OCI-LY1 (cell line): Measurements from ENCODE around the gene CREB5.

Experiments
- H2AFZ ChIP-seq: fragments of 200-600 bp; sonication (generic), shearing (Covaris generic); 2 replicates; pipeline ENCODE4 v1.6.0; 2014; ENCODE audit warnings: antibody characterized with exemption, mild to moderate bottlenecking, low read length
- H3F3A ChIP-seq: fragments of 200-600 bp; sonication (generic), shearing (Covaris generic); 2 replicates; pipeline ENCODE4 v1.6.0; 2014; ENCODE audit warnings: mild to moderate bottlenecking, antibody characterized with exemption, low read length, moderate library complexity; ENCODE audit not compliant: insufficient read depth
- H3K27ac ChIP-seq: fragments of 200-600 bp; sonication (generic); 2 replicates; pipeline ENCODE4 v1.5.1; 2014; ENCODE audit warnings: low read length, mixed run types, mild to moderate bottlenecking, low read depth; ENCODE audit not compliant: poor library complexity, severe bottlenecking
- H3K27me3 ChIP-seq: fragments of 200-600 bp; sonication (generic); 2 replicates; pipeline ENCODE4 v1.6.0; 2014; ENCODE audit warnings: antibody characterized with exemption, mild to moderate bottlenecking, low read length, moderate library complexity; ENCODE audit not compliant: insufficient read depth
- H3K36me3 ChIP-seq: fragments of 200-600 bp; sonication (generic); 2 replicates; pipeline ENCODE4 v1.6.1; 2014; ENCODE audit warnings: mild to moderate bottlenecking, antibody characterized with exemption, low read length, moderate library complexity, mixed read lengths; ENCODE audit not compliant: insufficient read depth
- H3K4me1 ChIP-seq: fragments of 200-600 bp; sonication (generic); 2 replicates; pipeline ENCODE4 v1.5.1; 2014; ENCODE audit warnings: mild to moderate bottlenecking, low read length, moderate library complexity; ENCODE audit not compliant: insufficient read depth, severe bottlenecking
- H3K4me2 ChIP-seq: fragments of 200-600 bp; sonication (generic), shearing (Covaris generic); 2 replicates; pipeline ENCODE4 v1.6.1; 2014; ENCODE audit warnings: low read length
- H3K4me3 ChIP-seq: fragments of 200-600 bp; sonication (generic); 2 replicates; pipeline ENCODE4 v1.5.1; 2014; ENCODE audit warnings: low read length, low read depth, mild to moderate bottlenecking, mixed read lengths; ENCODE audit not compliant: poor library complexity, severe bottlenecking
- H3K79me2 ChIP-seq: fragments of 200-600 bp; shearing (Covaris generic); 2 replicates; pipeline ENCODE4 v1.6.1; 2016; ENCODE audit warnings: mixed run types, low read length, mixed read lengths; ENCODE audit not compliant: insufficient read depth
- H3K9ac ChIP-seq: fragments of 200-600 bp; sonication (generic), shearing (Covaris generic); 2 replicates; pipeline ENCODE4 v1.6.1; 2014; ENCODE audit warnings: mild to moderate bottlenecking, low read length, mixed read lengths
- H3K9me2 ChIP-seq: fragments of 200-600 bp; sonication (generic), shearing (Covaris generic); 2 replicates; pipeline ENCODE4 v1.6.1; 2014; ENCODE audit warnings: low read depth, mild to moderate bottlenecking, low read length, mixed read lengths
- H3K9me3 ChIP-seq: fragments of 200-600 bp; shearing (Covaris generic); 2 replicates; pipeline ENCODE4 v1.6.1; 2014; ENCODE audit warnings: low read length, mixed read lengths
- H4K20me1 ChIP-seq: fragments of 200-600 bp; sonication (generic), shearing (Covaris generic); 2 replicates; pipeline ENCODE4 v1.6.0; 2016; ENCODE audit warnings: mild to moderate bottlenecking, low read length; ENCODE audit not compliant: insufficient read depth
- CTCF ChIP-seq: fragments of 200-600 bp; sonication (generic), shearing (Covaris generic); IDR thresholded peaks from 2 replicates; pipeline ENCODE4 v1.5.1; 2017; ENCODE audit warnings: mild to moderate bottlenecking, antibody characterized with exemption, low read length, moderate library complexity, mixed read lengths
- EZH2 ChIP-seq: fragments of 200-600 bp; sonication (generic), shearing (Covaris generic); IDR thresholded peaks from 2 replicates; pipeline ENCODE4 v1.8.0; 2017; ENCODE audit warnings: borderline replicate concordance, mixed run types, mild to moderate bottlenecking, antibody characterized with exemption, low read length, moderate library complexity, mixed read lengths

The CREB5 gene

GRCh38 chr7:28684650-28685241 lies 272.4 kb downstream of the CREB5 start:
- H4K20me1 ChIP-seq, result peaks cover 2% of the 10 kb centered on the region; the same call in 1 of the 2 replicates
- H3K9me3 ChIP-seq, result no peaks in the 10 kb centered on the region
- no peaks in the 10 kb centered on the region for H3K9me2 ChIP-seq
- H3K79me2 ChIP-seq, result no peaks in the 10 kb centered on the region
- H3K27ac ChIP-seq, result no peak overlapping the region
- H3K27me3 ChIP-seq, result no peaks in the 10 kb centered on the region
- no peak overlapping the region for H3K9ac ChIP-seq
- H3K4me2 ChIP-seq, result peak overlapping the region; percentile 28; the same call in 1 of the 2 replicates
- H3K36me3 ChIP-seq, result peaks cover 14% of the 10 kb centered on the region
- no peak overlapping the region for H2AFZ ChIP-seq
- TF ChIP-seq CTCF (no peak; the same call in 1 of the 2 replicates), EZH2 (no peak)
- no peak overlapping the region for H3K4me3 ChIP-seq
- H3K4me1 ChIP-seq, result peaks cover 27% of the 10 kb centered on the region
- no peaks in the 10 kb centered on the region for H3F3A ChIP-seq

- no peaks in the 10 kb centered on the region for H3K27me3 ChIP-seq
- no peak for TF ChIP-seq CTCF
- no peak for TF ChIP-seq EZH2
- H3K36me3 ChIP-seq, result peaks cover 14% of the 10 kb centered on the region
- peaks cover 27% of the 10 kb centered on the region for H3K4me1 ChIP-seq
- H3K4me2 ChIP-seq, result peak overlapping the region; percentile 28; the same call in 1 of the 2 replicates
- peaks cover 2% of the 10 kb centered on the region; the same call in 1 of the 2 replicates for H4K20me1 ChIP-seq
- H3F3A ChIP-seq, result no peaks in the 10 kb centered on the region
- H3K4me3 ChIP-seq, result no peak overlapping the region
- H3K79me2 ChIP-seq, result no peaks in the 10 kb centered on the region
- H3K9ac ChIP-seq, result no peak overlapping the region
- no peaks in the 10 kb centered on the region for H3K9me2 ChIP-seq
- no peak overlapping the region for H3K27ac ChIP-seq
- H3K9me3 ChIP-seq, result no peaks in the 10 kb centered on the region
- H2AFZ ChIP-seq, result no peak overlapping the region
Observed at GRCh38 chr7:28685242-28685643, 272.9 kb downstream of the CREB5 start.

GRCh38 chr7:28685644-28686417 lies 273.5 kb downstream of the CREB5 start:
- no peaks in the 10 kb centered on the region for H3K9me2 ChIP-seq
- peaks cover 14% of the 10 kb centered on the region for H3K36me3 ChIP-seq
- H3K27ac ChIP-seq, result no peak overlapping the region
- H3K9me3 ChIP-seq, result no peaks in the 10 kb centered on the region
- peaks cover 2% of the 10 kb centered on the region; the same call in 1 of the 2 replicates for H4K20me1 ChIP-seq
- no peak overlapping the region for H2AFZ ChIP-seq
- peak overlapping the region; percentile 28; the same call in 1 of the 2 replicates for H3K4me2 ChIP-seq
- no peaks in the 10 kb centered on the region for H3K27me3 ChIP-seq
- H3K79me2 ChIP-seq, result no peaks in the 10 kb centered on the region
- TF ChIP-seq CTCF (no peak), EZH2 (no peak)
- no peaks in the 10 kb centered on the region for H3F3A ChIP-seq
- H3K4me1 ChIP-seq, result peaks cover 27% of the 10 kb centered on the region
- H3K4me3 ChIP-seq, result no peak overlapping the region
- H3K9ac ChIP-seq, result no peak overlapping the region
